Stomach (tissue), 4 donors: Measurements from ENCODE around the gene TMEM179.

Source experiments
- EP300 ChIP-seq: sonication (generic); formaldehyde crosslinking; IDR thresholded peaks from one replicate; pipeline ENCODE4 v1.6.1; 2017; ENCODE audit warnings: antibody characterized with exemption
- TF ChIP-seq, protein P1 (sequence below), 7 experiments: fragments of 450-650 bp in 4 of 7; fragments of 200-600 bp in 3 of 7; sonication (generic) in 3 of 7; IDR thresholded peaks; one replicate each; pipeline ENCODE4 v1.5.1; 2016 to 2019; ENCODE audit warnings: antibody characterized with exemption in 7 of 7, control low read depth in 2 of 7, mild to moderate bottlenecking in 1 of 7

DNA sequence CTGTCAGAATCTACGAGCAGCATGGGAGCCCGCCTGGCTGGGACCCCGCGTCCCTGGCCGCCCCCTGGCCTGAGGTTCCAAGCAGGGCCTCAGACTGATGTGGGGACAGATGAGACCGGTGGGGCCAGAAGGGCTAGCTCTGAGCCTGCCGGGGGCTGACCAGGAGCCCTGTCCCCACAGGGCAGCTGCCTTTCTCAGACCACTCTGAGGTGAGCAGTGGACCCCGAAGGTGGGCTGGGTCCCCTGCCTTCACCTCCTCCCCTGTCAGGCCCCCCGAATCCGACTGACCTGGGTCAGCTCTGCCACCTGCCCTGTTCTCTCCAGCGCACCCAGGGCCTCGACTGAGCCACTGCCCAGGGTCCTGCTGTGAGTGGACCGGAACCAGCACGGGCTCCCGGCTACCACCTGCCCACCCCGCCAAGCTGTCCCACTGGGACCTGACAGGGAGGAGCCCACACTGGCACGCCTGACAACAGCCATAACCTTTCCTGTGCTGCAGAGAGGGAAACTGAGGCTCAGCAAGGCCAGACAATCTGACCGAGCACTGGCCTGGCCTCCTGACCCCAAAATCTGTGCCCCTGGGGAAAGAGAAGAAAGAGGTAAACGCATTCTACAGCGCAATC is 29.7 kb upstream of the TMEM179 start:
- TF ChIP-seq, protein P1, sequence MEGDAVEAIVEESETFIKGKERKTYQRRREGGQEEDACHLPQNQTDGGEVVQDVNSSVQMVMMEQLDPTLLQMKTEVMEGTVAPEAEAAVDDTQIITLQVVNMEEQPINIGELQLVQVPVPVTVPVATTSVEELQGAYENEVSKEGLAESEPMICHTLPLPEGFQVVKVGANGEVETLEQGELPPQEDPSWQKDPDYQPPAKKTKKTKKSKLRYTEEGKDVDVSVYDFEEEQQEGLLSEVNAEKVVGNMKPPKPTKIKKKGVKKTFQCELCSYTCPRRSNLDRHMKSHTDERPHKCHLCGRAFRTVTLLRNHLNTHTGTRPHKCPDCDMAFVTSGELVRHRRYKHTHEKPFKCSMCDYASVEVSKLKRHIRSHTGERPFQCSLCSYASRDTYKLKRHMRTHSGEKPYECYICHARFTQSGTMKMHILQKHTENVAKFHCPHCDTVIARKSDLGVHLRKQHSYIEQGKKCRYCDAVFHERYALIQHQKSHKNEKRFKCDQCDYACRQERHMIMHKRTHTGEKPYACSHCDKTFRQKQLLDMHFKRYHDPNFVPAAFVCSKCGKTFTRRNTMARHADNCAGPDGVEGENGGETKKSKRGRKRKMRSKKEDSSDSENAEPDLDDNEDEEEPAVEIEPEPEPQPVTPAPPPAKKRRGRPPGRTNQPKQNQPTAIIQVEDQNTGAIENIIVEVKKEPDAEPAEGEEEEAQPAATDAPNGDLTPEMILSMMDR (IDR thresholded peaks at IDR 0.05), result no peak
- no peak for TF ChIP-seq EP300
